GM21447 (cell line): Measurements from ENCODE around the gene ADAM8.

Experiments used
- ATAC-seq: cut with Tn5 transposase; IDR thresholded peaks from one replicate; pipeline ENCODE4 v1.9.1; 2021; ENCODE audit not compliant: unreplicated experiment

Gene ADAM8

GRCh38 chr10:133282846-133283390 is 6.2 kb upstream of the ADAM8 start:
- no peak for ATAC-seq

GRCh38 chr10:133281628-133282372 is 5.1 kb upstream of the ADAM8 start:
- ATAC-seq, result no peak

GRCh38 chr10:133281084-133281483 is 4.4 kb upstream of the ADAM8 start:
- no peak for ATAC-seq

GRCh38 chr10:133280391-133281059 is 3.9 kb upstream of the ADAM8 start:
- no peak for ATAC-seq

GRCh38 chr10:133279326-133280226 is 2.9 kb upstream of the ADAM8 start:
- no peak for ATAC-seq

GRCh38 chr10:133278577-133279265 is 2.1 kb upstream of the ADAM8 start:
- peak; percentile 41 for ATAC-seq

GRCh38 chr10:133277993-133278576 is 1.4 kb upstream of the ADAM8 start:
- no peak for ATAC-seq

DNA sequence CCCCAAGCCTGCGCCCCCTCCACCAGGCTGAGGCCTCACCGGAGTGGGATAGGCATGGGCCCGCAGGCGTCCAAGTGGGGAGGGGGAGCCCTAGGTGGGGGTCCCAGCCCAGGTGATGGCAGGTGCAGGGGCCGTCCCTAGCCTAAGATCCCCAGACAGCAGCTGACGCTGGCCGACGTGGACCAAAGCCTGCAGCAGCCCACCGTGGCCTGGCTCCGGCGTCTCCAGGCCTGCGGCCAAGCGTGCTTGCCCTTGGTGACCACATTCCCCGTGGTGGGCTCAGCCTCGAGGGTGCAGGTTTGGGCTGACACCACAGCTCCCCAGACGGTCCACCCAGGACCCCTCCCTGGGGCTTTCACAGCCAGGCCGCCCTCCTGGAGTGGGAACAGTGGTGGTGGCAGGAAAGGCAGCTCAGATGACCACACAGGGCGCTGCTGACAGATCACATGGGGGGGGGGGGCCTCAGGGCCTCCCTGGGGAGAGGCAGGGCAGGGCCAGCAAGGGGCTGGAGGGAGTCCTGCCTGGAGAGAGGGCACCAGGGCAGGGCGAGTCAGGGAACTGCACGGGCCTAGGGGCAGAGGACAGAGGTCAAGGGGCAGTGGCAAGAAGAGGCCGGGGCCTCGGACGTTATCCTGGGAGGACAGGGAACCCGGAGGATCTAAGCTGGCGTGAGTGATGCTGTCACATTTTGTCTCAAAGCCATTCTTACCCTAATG is 767 bp upstream of the ADAM8 start:
- ATAC-seq, result no peak

DNA sequence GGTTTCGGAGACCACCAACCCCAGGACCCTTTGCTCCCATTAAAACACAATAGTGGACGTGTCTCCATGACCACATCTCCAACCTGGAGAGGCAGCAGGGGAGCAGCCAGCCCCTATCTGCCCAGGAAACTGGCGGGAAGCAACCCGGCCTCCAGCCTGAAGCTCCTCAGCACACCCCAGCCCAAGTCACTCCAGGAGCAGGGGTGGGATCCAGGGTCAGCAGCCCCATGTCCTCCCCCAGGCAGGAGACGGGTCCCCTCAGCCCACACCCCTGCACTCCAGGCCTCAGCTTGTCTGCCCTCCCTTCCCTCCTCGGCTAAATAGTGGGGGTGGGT is 601 bp downstream of the ADAM8 start:
- ATAC-seq, result peak; percentile 0

GRCh38 chr10:133275684-133276092 is 980 bp downstream of the ADAM8 start:
- ATAC-seq, result peak; percentile 29

- ATAC-seq, result peak; percentile 51
Measured at GRCh38 chr10:133274751-133275683, 1.7 kb downstream of the ADAM8 start.

GRCh38 chr10:133273534-133274143 is 3.0 kb downstream of the ADAM8 start:
- ATAC-seq, result no peak

GRCh38 chr10:133272964-133273420 is 3.7 kb downstream of the ADAM8 start:
- no peak for ATAC-seq

- no peak for ATAC-seq
Measured at GRCh38 chr10:133272301-133272963, 4.2 kb downstream of the ADAM8 start.

GRCh38 chr10:133271521-133272300 is 5.0 kb downstream of the ADAM8 start:
- no peak for ATAC-seq

GRCh38 chr10:133270773-133271297 is 5.8 kb downstream of the ADAM8 start:
- ATAC-seq, result no peak

DNA sequence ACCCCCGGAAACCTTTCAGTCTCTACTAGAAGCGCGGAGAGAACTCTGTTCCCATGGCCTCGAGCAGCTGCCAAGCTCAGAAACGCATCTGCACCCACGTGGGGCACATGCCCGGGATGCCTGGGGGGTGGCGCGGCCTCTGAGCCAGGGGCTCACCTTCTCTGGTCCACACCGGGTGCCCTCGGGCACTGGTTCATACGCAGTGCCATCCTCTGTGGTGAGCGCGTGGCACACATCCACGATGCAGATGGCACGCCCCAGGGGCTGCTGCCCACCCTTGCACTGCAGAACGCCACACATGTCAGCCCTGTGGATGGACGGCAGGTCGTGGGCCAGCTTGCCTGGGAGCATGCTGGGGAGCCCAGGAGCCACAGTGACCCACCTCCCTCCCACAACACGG is 6.5 kb downstream of the ADAM8 start:
- no peak for ATAC-seq
